ENCODE measurements around the gene NUP107.

- TF ChIP-seq CTCF (IDR thresholded peaks at IDR 0.05) (no peak), POLR2A (IDR thresholded peaks at IDR 0.05) (no peak)
Observed at GRCh38 chr12:68727776-68728175, 41.0 kb downstream of the NUP107 start.
